K562 (cell line): Measurements from ENCODE around the gene UTP11. TPM values are rescaled to one million over a fixed set of nuclear protein-coding genes. Genes with fewer than 3 reads are reported as not detected.
A peak's percentile ranks its signal among the peaks of the same experiment; 100 is the strongest.

ENCODE experiments used
- ATAC-seq: fragments of 200-7000 bp; cut with Tn5 transposase; 3 replicates; pipeline ENCODE4 v1.9.1; 2020; ENCODE audit warnings: moderate library complexity
- BruUV-seq: library from RNA; stranded (reverse); fragments of 400-500 nt; replicated peaks from 2 replicates; lab custom pipeline; 2021; lab: Mats Ljungman, UMichigan
- CTCF ChIA-PET: fragments of 300-600 bp; formaldehyde crosslinking; extraction: SDS; loops from one replicate; lab custom pipeline; 2021; ENCODE audit warnings: low intra/inter-chr PET ratio; lab: Yijun Ruan, JAX
- POLR2A ChIA-PET: fragments of 300-600, 350-650 bp; sonication (Branson Sonifier 250); formaldehyde crosslinking; extraction: SDS; loops from one replicate; lab custom pipeline; 2021; ENCODE audit warnings: antibody characterized with exemption, inconsistent platforms; lab: Yijun Ruan, JAX
- DNase-seq, 4 experiments: peaks; one replicate each; pipeline versions ENCODE4 v3.0.0 to v3.0.0-alpha.2; 2011 to 2018; ENCODE audit warnings: low spot score in 3 of 4, mixed read lengths in 3 of 4; ENCODE audit errors: extremely low read depth in 1 of 4
- FAIRE-seq: peaks from 2 replicates; lab custom pipeline; 2011; peaks lifted over from hg19 to GRCh38; lab: Jason Lieb, UNC
- H2AFZ ChIP-seq: 2 replicates; pipeline ENCODE4 v1.6.0; 2011; ENCODE audit warnings: low read depth, low read length, control low read depth, inconsistent platforms
- H3K27ac ChIP-seq: fragments of 200-600 bp; 3 replicates; pipeline ENCODE4 v1.8.0; 2011; ENCODE audit warnings: low read depth, mild to moderate bottlenecking, control low read depth, inconsistent platforms, low read length, moderate library complexity, mixed read lengths; ENCODE audit errors: extremely low read depth
- H3K27me3 ChIP-seq, 2 experiments: fragments of 300-600 bp in 1 of 2; 2 replicates in 1 of 2; 3 replicates in 1 of 2; pipeline versions ENCODE4 v1.6.0 to v1.8.0; 2011; ENCODE audit warnings: inconsistent platforms in 2 of 2, low read length in 2 of 2, mild to moderate bottlenecking in 1 of 2, mixed read lengths in 1 of 2, moderate library complexity in 1 of 2; ENCODE audit not compliant: control insufficient read depth in 2 of 2, insufficient read depth in 2 of 2
- H3K36me3 ChIP-seq: fragments of 300-600 bp; 3 replicates; pipeline ENCODE4 v1.8.0; 2011; ENCODE audit warnings: mild to moderate bottlenecking, low read length, inconsistent platforms; ENCODE audit not compliant: control insufficient read depth, insufficient read depth
- H3K4me1 ChIP-seq, 2 experiments: fragments of 200-600 bp in 1 of 2; replicated peaks in 1 of 2; 2 replicates in 1 of 2; 3 replicates in 1 of 2; pipeline versions ENCODE4 v1.5.1 to v1.8.0; 2011; ENCODE audit warnings: inconsistent platforms in 2 of 2, low read length in 2 of 2, mild to moderate bottlenecking in 1 of 2, mixed read lengths in 1 of 2, moderate library complexity in 1 of 2; ENCODE audit not compliant: control insufficient read depth in 2 of 2, insufficient read depth in 2 of 2
- H3K4me2 ChIP-seq: 2 replicates; pipeline ENCODE4 v1.6.1; 2011; ENCODE audit warnings: low read length, control low read depth, inconsistent platforms, mixed read lengths; ENCODE audit not compliant: insufficient read depth
- H3K4me3 ChIP-seq: fragments of 200-600 bp; sonication (generic), shearing (Covaris generic); 2 replicates; pipeline ENCODE4 v1.5.1; 2016; ENCODE audit warnings: control low read depth, inconsistent platforms
- H3K79me2 ChIP-seq: fragments of 200-600 bp; 3 replicates; pipeline ENCODE4 v1.8.0; 2011; ENCODE audit warnings: low read length, inconsistent platforms; ENCODE audit not compliant: control insufficient read depth, insufficient read depth
- H3K9ac ChIP-seq, 2 experiments: 2 replicates each; pipeline versions ENCODE4 v1.6.0 to v1.6.1; 2011; ENCODE audit warnings: low read depth in 2 of 2, low read length in 2 of 2, control low read depth in 1 of 2, inconsistent platforms in 1 of 2, mild to moderate bottlenecking in 1 of 2, mixed read lengths in 1 of 2; ENCODE audit not compliant: insufficient read depth in 1 of 2
- H3K9me1 ChIP-seq: one replicate; pipeline ENCODE4 v1.6.0; 2011; ENCODE audit warnings: inconsistent platforms, mild to moderate bottlenecking, low read length, moderate library complexity; ENCODE audit not compliant: control insufficient read depth, insufficient read depth
- H3K9me3 ChIP-seq: replicated peaks from 2 replicates; pipeline ENCODE4 v1.5.1; 2011; ENCODE audit warnings: low read depth, low read length, inconsistent platforms; ENCODE audit not compliant: control insufficient read depth, insufficient read depth
- H4K20me1 ChIP-seq: replicated peaks from 2 replicates; pipeline ENCODE4 v1.6.1; 2011; ENCODE audit warnings: low read length, inconsistent platforms, mixed read lengths; ENCODE audit not compliant: control insufficient read depth, insufficient read depth
- C11orf30 ChIP-seq: fragments of 450-650 bp; IDR thresholded peaks from 2 replicates; pipeline ENCODE4 v1.6.1; 2016; ENCODE audit warnings: low read depth, mild to moderate bottlenecking
- CXXC5 ChIP-seq: fragments of 250-450 bp; sonication (Bioruptor Pico); IDR thresholded peaks from 2 replicates; pipeline ENCODE4 v1.8.0; 2022; ENCODE audit warnings: inconsistent platforms, mild to moderate bottlenecking, moderate library complexity
- E2F6 ChIP-seq, 2 experiments: IDR thresholded peaks; 2 replicates each; pipeline ENCODE4 v1.6.1; 2011; ENCODE audit warnings: borderline replicate concordance in 1 of 2, control low read depth in 1 of 2, low read depth in 1 of 2, low read length in 1 of 2, mild to moderate bottlenecking in 1 of 2, mixed read lengths in 1 of 2, moderate library complexity in 1 of 2; ENCODE audit not compliant: insufficient read depth in 1 of 2, insufficient read length in 1 of 2, poor library complexity in 1 of 2, severe bottlenecking in 1 of 2; ENCODE audit errors: extremely low read depth in 1 of 2
- ILF3 ChIP-seq: fragments of 450-650 bp; IDR thresholded peaks from 2 replicates; pipeline ENCODE4 v1.6.1; 2018; ENCODE audit warnings: antibody characterized with exemption, mild to moderate bottlenecking, moderate library complexity, borderline replicate concordance
- MAFF ChIP-seq: IDR thresholded peaks from 2 replicates; pipeline ENCODE4 v1.6.1; 2012; ENCODE audit warnings: low read length, improper control_type of control experiment
- MAFG ChIP-seq: fragments of 450-650 bp; conservative IDR thresholded peaks from 2 replicates; pipeline ENCODE4 v1.6.1; 2016; ENCODE audit warnings: missing genetic modification characterization, missing compliant biosample characterization
- MAFK ChIP-seq: IDR thresholded peaks from 2 replicates; pipeline ENCODE4 v1.6.1; 2011; ENCODE audit warnings: low read length, improper control_type of control experiment
- NFE2 ChIP-seq: IDR thresholded peaks from 2 replicates; pipeline ENCODE4 v1.6.1; 2014; ENCODE audit warnings: antibody characterized with exemption, low read depth
- PCBP1 ChIP-seq: fragments of 200-400 bp; formaldehyde crosslinking; IDR thresholded peaks from 2 replicates; pipeline ENCODE4 v1.6.1; 2018; ENCODE audit warnings: mild to moderate bottlenecking, low read depth, low read length; ENCODE audit not compliant: poor library complexity, severe bottlenecking
- SRF ChIP-seq, 2 experiments: fragments of 250-450, 450-650 bp in 1 of 2; sonication (Bioruptor Pico) in 1 of 2; sonication (generic) in 1 of 2; formaldehyde crosslinking; IDR thresholded peaks; 2 replicates each; pipeline versions ENCODE4 v1.5.0 to v1.5.1; 2020 to 2022; ENCODE audit warnings: mild to moderate bottlenecking in 1 of 2, missing genetic modification reagents in 1 of 2
- TBL1XR1 ChIP-seq, 2 experiments: IDR thresholded peaks; 2 replicates each; pipeline ENCODE4 v1.6.1; 2012; ENCODE audit warnings: improper control_type of control experiment in 2 of 2, low read length in 2 of 2, mild to moderate bottlenecking in 1 of 2
- ZNF3 ChIP-seq: fragments of 250-450 bp; sonication (Bioruptor Pico); IDR thresholded peaks from 2 replicates; pipeline ENCODE4 v1.5.0; 2021; ENCODE audit warnings: mild to moderate bottlenecking, moderate library complexity
- ZNF316 ChIP-seq: fragments of 450-650 bp; IDR thresholded peaks from 2 replicates; pipeline ENCODE4 v1.6.1; 2016
- WGBS: fragments of 100-300 bp; shearing (Covaris generic); methylation state at CpG from one replicate; pipeline ENCODE4 v1.1.6; 2016; ENCODE audit warnings: low coverage, mixed read lengths; ENCODE audit not compliant: insufficient coverage; ENCODE audit errors: missing lambda C conversion rate; 5-methylcytosine and 5-hydroxymethylcytosine counted together
- in situ Hi-C: fragments of 300-500 bp; cut with MboI; formaldehyde crosslinking; loops from 4 replicates; pipeline ENCODE4 v1.15.0; 2018; ENCODE audit warnings: inconsistent platforms, mixed read lengths
- intact Hi-C: fragments of 100-400 bp; cut with micrococcal nuclease; formaldehyde crosslinking; loops from 2 replicates; pipeline ENCODE4 v1.14.2; 2022
- polyA plus RNA-seq, 8 experiments: library from polyadenylated mRNA; depleted of rRNA in 4 of 8; stranded (reverse) in 5 of 8; unstranded in 3 of 8; fragments of >200 nt; fragmentation: Nextera tagmentation in 2 of 8; fragmentation: Illumina TruSeq in 1 of 8; extraction: Ambion mirVana in 2 of 8; extraction: Trizol in 1 of 8; gene quantifications; 2 replicates each; pipeline versions ENCODE4 v1.2.1 to v1.2.3, GENCODE V29; 2011 to 2014; ENCODE audit warnings: inconsistent platforms in 1 of 8, missing spikeins in 1 of 8
- total RNA-seq, 7 experiments: library from RNA; depleted of rRNA in 6 of 7; stranded (reverse); fragments of >200 nt in 6 of 7; fragmentation: Illumina TruSeq in 2 of 7; extraction: Trizol in 2 of 7; gene quantifications; 2 replicates each; pipeline versions ENCODE4 v1.2.1 to v1.2.3, GENCODE V29; 2011 to 2021; ENCODE audit warnings: low replicate concordance in 1 of 7
- TF ChIP-seq, protein P1 (sequence below): fragments of 450-650 bp; IDR thresholded peaks from 2 replicates; pipeline ENCODE4 v1.6.1; 2017; ENCODE audit warnings: antibody characterized with exemption, mild to moderate bottlenecking
- TF ChIP-seq, protein P2 (sequence below): fragments of 450-650 bp; IDR thresholded peaks from 2 replicates; pipeline ENCODE4 v1.6.1; 2016; ENCODE audit warnings: missing biosample characterization, missing genetic modification characterization

UTP11 gene
- total and polyA plus RNA-seq, 9 of the 15 experiments (the other 6 are each of a cell fraction or from before 2014, with no cell fraction given) = 91.1 to 378 (median 221) TPM

- peak overlapping the region; percentile 99 for H3K4me2 ChIP-seq
- H3K4me3 ChIP-seq = no peak overlapping the region
- no peaks in the 10 kb centered on the region for H3K9me1 ChIP-seq
- H3K27ac ChIP-seq = peak overlapping the region; percentile 59
- in situ Hi-C loops = no loop called here
- peaks cover 16 to 37% of the 10 kb centered on the region in 2 experiments; a peak in 4 of 5 replicates for H3K4me1 ChIP-seq
- no peak overlapping the region for H2AFZ ChIP-seq
- no peaks in the 10 kb centered on the region for H3K9me3 ChIP-seq
- BruUV-seq = no TSS peak
- no peaks in the 10 kb centered on the region for H3K27me3 ChIP-seq
- CTCF ChIA-PET = no interaction called here
- intact Hi-C loops = no loop called here
- peak overlapping the region; percentile 54 to 67; a peak in 3 of 4 replicates for H3K9ac ChIP-seq
- DNase-seq (peak in 1 of 4 experiments; percentile 33), FAIRE-seq (no peak), ATAC-seq (no peak)
- H3K79me2 ChIP-seq = peaks cover 78% of the 10 kb centered on the region
- 77% methylated on average over 6 of the region's 6 CpGs for WGBS
- peaks cover 76% of the 10 kb centered on the region for H3K36me3 ChIP-seq
- H4K20me1 ChIP-seq = 0 out of 2 replicates have a peak, but pooled peaks cover 7% of the 10 kb centered on the region
- POLR2A ChIA-PET = interaction anchor here (0.5 to 1.5 kb wide), 5 partner anchors 9 to 993 kb away, joined by 3 to 6 read pairs (median 3); partner anchors contain the start of gene SF3A3
- peak; percentile 86 for TF ChIP-seq C11orf30
- peak; percentile 81 for TF ChIP-seq MAFF
- peak; percentile 81 for TF ChIP-seq ZNF316
- TF ChIP-seq MAFG = peak; percentile 90
- TF ChIP-seq TBL1XR1 (IDR thresholded peaks at IDR 0.05; ENCODE audit: low read length in 2 of 2) = no peak
- no peak for TF ChIP-seq ILF3
- TF ChIP-seq MAFK = peak; percentile 80
- peak; percentile 91 for TF ChIP-seq NFE2
- no peak for TF ChIP-seq E2F6 (IDR thresholded peaks at IDR 0.05; ENCODE audit: borderline replicate concordance in 1 of 2, extremely low read depth in 1 of 2, insufficient read depth in 1 of 2, insufficient read length in 1 of 2, low read depth in 1 of 2, low read length in 1 of 2, poor library complexity in 1 of 2, severe bottlenecking in 1 of 2)
- TF ChIP-seq, protein P1, sequence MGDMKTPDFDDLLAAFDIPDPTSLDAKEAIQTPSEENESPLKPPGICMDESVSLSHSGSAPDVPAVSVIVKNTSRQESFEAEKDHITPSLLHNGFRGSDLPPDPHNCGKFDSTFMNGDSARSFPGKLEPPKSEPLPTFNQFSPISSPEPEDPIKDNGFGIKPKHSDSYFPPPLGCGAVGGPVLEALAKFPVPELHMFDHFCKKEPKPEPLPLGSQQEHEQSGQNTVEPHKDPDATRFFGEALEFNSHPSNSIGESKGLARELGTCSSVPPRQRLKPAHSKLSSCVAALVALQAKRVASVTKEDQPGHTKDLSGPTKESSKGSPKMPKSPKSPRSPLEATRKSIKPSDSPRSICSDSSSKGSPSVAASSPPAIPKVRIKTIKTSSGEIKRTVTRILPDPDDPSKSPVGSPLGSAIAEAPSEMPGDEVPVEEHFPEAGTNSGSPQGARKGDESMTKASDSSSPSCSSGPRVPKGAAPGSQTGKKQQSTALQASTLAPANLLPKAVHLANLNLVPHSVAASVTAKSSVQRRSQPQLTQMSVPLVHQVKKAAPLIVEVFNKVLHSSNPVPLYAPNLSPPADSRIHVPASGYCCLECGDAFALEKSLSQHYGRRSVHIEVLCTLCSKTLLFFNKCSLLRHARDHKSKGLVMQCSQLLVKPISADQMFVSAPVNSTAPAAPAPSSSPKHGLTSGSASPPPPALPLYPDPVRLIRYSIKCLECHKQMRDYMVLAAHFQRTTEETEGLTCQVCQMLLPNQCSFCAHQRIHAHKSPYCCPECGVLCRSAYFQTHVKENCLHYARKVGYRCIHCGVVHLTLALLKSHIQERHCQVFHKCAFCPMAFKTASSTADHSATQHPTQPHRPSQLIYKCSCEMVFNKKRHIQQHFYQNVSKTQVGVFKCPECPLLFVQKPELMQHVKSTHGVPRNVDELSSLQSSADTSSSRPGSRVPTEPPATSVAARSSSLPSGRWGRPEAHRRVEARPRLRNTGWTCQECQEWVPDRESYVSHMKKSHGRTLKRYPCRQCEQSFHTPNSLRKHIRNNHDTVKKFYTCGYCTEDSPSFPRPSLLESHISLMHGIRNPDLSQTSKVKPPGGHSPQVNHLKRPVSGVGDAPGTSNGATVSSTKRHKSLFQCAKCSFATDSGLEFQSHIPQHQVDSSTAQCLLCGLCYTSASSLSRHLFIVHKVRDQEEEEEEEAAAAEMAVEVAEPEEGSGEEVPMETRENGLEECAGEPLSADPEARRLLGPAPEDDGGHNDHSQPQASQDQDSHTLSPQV = peak; percentile 56
- TF ChIP-seq CXXC5 (CRISPR knock-in tag) = peak; percentile 4; the same call in 1 of the 2 replicates
- TF ChIP-seq, protein P2, sequence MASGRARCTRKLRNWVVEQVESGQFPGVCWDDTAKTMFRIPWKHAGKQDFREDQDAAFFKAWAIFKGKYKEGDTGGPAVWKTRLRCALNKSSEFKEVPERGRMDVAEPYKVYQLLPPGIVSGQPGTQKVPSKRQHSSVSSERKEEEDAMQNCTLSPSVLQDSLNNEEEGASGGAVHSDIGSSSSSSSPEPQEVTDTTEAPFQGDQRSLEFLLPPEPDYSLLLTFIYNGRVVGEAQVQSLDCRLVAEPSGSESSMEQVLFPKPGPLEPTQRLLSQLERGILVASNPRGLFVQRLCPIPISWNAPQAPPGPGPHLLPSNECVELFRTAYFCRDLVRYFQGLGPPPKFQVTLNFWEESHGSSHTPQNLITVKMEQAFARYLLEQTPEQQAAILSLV (tag) = no peak
- peak in 1 of 2 experiments; percentile 55; a peak in 1 of 4 replicates for TF ChIP-seq SRF (CRISPR knock-in tag; IDR thresholded peaks at IDR 0.05)
- TF ChIP-seq ZNF3 (CRISPR knock-in tag) = no peak
- TF ChIP-seq PCBP1 = no peak
Measured at GRCh38 chr1:38015978-38016725, 3.6 kb downstream of the UTP11 start.
